Loucy (cell line): ENCODE data around the gene SAPCD1.

ENCODE experiments used
- CTCF ChIP-seq: fragments of 200-600 bp; sonication (generic); conservative IDR thresholded peaks from 2 replicates; pipeline ENCODE4 v1.5.1; 2014; ENCODE audit warnings: mild to moderate bottlenecking, antibody characterized with exemption, low read length
- EZH2phosphoT487 ChIP-seq: fragments of 200-600 bp; IDR thresholded peaks from 2 replicates; pipeline ENCODE4 v1.6.1; 2018; ENCODE audit warnings: antibody characterized with exemption, mild to moderate bottlenecking, moderate library complexity, borderline replicate concordance

GRCh38 chr6:31797588-31797987 lies 35.1 kb downstream of the SAPCD1 start:
- TF ChIP-seq EZH2phosphoT487 (no peak), CTCF (no peak)
